Measurements from ENCODE around the gene ANKRD13D. TPM values are rescaled to one million over a fixed set of nuclear protein-coding genes. Genes with fewer than 3 reads are reported as not detected.

Gene ANKRD13D
- total RNA-seq, 4 donors from 2014 or later = 19.7 to 194 (median 54.5) TPM

DNA sequence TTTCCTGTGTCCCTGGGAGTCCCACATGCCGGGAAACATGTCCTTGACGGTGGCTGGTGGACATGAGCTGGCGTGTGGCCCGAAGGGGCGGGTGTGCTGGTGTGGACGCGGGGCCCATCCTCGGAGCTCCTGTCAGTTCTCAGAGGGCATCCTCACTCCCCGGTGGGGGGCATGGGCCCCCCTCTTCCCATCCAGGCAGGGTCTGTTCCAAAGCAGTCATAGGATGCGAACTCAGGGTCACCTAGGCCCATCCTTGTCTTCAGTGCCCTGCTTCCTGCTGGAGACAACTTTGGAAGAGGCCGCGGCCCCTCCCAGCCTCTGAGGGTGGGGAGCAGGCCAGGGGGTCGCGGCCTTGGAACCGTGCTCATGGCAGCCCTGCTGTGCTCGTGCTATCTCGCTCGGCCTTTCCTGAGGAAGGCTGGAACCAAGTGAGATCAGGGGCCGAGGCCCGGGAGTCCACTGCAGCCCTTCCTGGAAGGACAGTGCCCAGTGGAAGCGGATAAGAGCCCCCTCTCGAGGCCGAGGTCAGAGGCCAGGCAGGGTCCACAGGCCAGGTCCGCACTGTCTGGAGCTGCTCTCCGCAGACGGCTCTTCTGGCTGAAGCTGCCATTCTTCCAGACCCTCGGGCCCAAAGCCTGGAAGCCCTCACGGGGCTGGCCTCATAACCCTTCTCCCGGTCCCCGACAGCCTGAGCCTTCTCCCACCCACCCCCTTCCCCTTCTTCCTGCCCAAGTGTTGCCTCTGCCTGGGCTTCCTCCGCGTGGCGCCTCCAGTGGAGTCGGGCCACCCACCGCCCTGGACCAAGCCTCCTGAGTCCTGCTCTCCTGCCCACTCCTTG, 14.1 kb upstream of the ANKRD13D start:
- intact Hi-C loops (cut with DNase I; ENCODE audit: low total_unique reads) = loop anchor here (10.0 kb wide), 1 partner anchor 640 kb away; the partner anchor contains the start of gene RBM4
- DNase-seq = peak; percentile 29
- Histone ChIP-seq H3K36me3 (peaks cover 0 to 10% (median 3%) of the 10 kb centered on the region in 4 donors), H3K9me3 (no peaks in the 10 kb centered on the region), H3K27ac (peak overlapping the region; percentile 95 to 98 (median 97)), H3K27me3 (no peaks in the 10 kb centered on the region), H3K4me3 (no peak overlapping the region), H3K4me1 (peaks cover 51 to 91% (median 80%) of the 10 kb centered on the region in 4 donors)
- TF ChIP-seq, protein P1, sequence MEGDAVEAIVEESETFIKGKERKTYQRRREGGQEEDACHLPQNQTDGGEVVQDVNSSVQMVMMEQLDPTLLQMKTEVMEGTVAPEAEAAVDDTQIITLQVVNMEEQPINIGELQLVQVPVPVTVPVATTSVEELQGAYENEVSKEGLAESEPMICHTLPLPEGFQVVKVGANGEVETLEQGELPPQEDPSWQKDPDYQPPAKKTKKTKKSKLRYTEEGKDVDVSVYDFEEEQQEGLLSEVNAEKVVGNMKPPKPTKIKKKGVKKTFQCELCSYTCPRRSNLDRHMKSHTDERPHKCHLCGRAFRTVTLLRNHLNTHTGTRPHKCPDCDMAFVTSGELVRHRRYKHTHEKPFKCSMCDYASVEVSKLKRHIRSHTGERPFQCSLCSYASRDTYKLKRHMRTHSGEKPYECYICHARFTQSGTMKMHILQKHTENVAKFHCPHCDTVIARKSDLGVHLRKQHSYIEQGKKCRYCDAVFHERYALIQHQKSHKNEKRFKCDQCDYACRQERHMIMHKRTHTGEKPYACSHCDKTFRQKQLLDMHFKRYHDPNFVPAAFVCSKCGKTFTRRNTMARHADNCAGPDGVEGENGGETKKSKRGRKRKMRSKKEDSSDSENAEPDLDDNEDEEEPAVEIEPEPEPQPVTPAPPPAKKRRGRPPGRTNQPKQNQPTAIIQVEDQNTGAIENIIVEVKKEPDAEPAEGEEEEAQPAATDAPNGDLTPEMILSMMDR (IDR thresholded peaks at IDR 0.05) = no peak
- no peak for TF ChIP-seq POLR2A (IDR thresholded peaks at IDR 0.05)
- TF ChIP-seq EP300 (IDR thresholded peaks at IDR 0.05; ENCODE audit: low read depth) = no peak
- no peak for TF ChIP-seq POLR2AphosphoS5 (IDR thresholded peaks at IDR 0.05)
- in situ Hi-C loops (cut with MboI; ENCODE audit: low pct_ligation_motif_present in 1 of 4, low pct_unique_long_range_greater_than_20kb in 1 of 4, low sequenced_read_pairs in 3 of 4) = loop anchor here in 1 of 4 donors (25.0 kb wide), 1 partner anchor 112 kb away; the partner anchor contains the start of gene RAD9A
- 76% methylated on average over 32 of the region's 35 CpGs; no CpG with 5 or more reads in 1 of the 2 donors for WGBS, 2 donors (ENCODE audit: low coverage in 1 of 2)

DNA sequence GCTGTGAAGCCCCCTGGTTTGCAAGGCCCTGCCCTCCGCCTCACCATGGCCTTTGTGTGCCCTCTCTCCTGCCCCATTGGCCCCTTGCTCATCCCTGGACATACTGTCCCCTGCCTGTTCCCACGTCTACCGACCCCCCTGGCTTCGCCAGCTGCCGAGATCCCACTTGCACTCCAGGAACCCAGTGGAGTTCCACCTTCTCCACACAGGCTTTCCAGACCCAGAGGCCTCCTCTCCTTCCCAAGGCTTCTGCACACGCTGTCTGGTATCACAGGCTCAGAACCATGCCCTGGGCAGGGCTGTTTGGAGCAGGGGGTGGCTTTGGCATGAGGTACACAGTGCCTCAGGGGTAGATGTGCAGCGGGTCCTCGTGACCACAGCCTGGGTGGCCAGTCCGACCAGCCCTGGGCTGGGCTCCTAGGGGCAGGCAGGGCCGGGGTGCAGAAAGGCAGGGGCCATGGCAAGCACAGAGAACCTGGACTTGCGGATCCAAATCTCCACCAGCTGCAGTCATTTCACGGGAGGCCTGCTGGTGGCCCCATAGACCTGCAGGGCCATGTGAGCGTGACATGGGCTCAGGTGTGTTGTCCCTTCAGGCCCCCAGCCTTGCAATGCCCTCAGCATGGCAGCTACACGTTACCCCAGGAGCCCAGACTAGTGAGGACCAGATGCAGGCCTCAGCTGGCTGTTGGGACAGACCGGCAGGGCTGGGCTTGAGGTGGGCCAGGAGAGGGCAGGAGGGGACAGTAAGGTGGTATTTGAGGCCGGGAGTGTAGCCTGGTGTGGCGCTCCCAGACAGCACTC, 13.3 kb upstream of the ANKRD13D start:
- peaks cover 0 to 19% (median 7%) of the 10 kb centered on the region in 4 donors for H3K36me3 ChIP-seq
- WGBS, 2 donors (ENCODE audit: low coverage in 1 of 2) = 74% methylated on average over 17 of the region's 17 CpGs; no CpG with 5 or more reads in 1 of the 2 donors
- H3K4me3 ChIP-seq = no peak overlapping the region
- no peaks in the 10 kb centered on the region for H3K27me3 ChIP-seq
- intact Hi-C loops (cut with DNase I; ENCODE audit: low total_unique reads) = loop anchor here (10.0 kb wide), 1 partner anchor 641 kb away; the partner anchor contains the start of gene RBM4
- peak overlapping the region; percentile 95 to 98 (median 97) for H3K27ac ChIP-seq
- no peaks in the 10 kb centered on the region for H3K9me3 ChIP-seq
- TF ChIP-seq EP300 (IDR thresholded peaks at IDR 0.05; ENCODE audit: low read depth) (no peak), POLR2AphosphoS5 (IDR thresholded peaks at IDR 0.05) (no peak), POLR2A (IDR thresholded peaks at IDR 0.05) (no peak)
- TF ChIP-seq, protein P1 (IDR thresholded peaks at IDR 0.05) = no peak
- in situ Hi-C loops (cut with MboI; ENCODE audit: low pct_ligation_motif_present in 1 of 4, low pct_unique_long_range_greater_than_20kb in 1 of 4, low sequenced_read_pairs in 3 of 4) = no loop called here
- H3K4me1 ChIP-seq = peaks cover 44 to 83% (median 72%) of the 10 kb centered on the region in 4 donors
- no peak for DNase-seq

DNA sequence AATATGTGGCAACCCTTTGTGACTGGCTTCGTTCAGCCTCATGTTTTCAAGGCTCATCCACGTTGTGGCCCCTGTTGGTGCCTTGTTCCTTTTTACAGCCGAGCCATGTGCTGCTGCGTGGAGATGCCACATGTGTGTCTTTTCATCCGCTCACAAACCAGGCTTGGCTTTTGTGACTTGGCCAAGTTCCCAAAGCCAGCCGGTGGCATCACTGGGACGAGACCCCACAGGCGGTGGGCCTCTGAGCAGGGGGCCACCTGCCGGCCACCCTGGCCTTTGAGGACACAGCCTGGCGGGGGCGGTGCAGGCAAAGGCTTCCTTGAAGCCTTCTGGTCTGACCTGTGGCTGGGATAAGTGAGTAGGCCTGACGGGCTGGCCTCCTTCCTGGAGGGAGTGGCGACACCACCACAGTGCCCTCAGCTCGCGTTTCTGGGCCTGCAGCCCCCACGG, 12.3 kb upstream of the ANKRD13D start:
- peak; percentile 65 for DNase-seq
- in situ Hi-C loops (cut with MboI; ENCODE audit: low pct_ligation_motif_present in 1 of 4, low pct_unique_long_range_greater_than_20kb in 1 of 4, low sequenced_read_pairs in 3 of 4) (no loop called here), intact Hi-C loops (cut with DNase I; ENCODE audit: low total_unique reads) (loop anchor here (10.0 kb wide), 1 partner anchor 642 kb away; the partner anchor contains the start of gene RBM4)
- Histone ChIP-seq H3K9me3 (no peaks in the 10 kb centered on the region), H3K27ac (peak overlapping the region; percentile 95 to 98 (median 97)), H3K4me3 (peak overlapping the region in 2 of 4 donors; percentile 21 to 37), H3K27me3 (no peaks in the 10 kb centered on the region), H3K36me3 (peaks cover 2 to 29% (median 12%) of the 10 kb centered on the region in 4 donors), H3K4me1 (peaks cover 44 to 73% (median 63%) of the 10 kb centered on the region in 4 donors)
- TF ChIP-seq POLR2A (IDR thresholded peaks at IDR 0.05) = no peak
- TF ChIP-seq, protein P1 (IDR thresholded peaks at IDR 0.05) = peak; percentile 10 to 51 (median 19)
- WGBS, 2 donors (ENCODE audit: low coverage in 1 of 2) = 10 to 25% methylated on average over 2 to 9 of the region's 16 CpGs

All from transverse colon (tissue), 4 donors.